IMR-90 (cell line): ENCODE results near the gene CRTAC1. TPM values are rescaled to one million over a fixed set of nuclear protein-coding genes. Genes with fewer than 3 reads are reported as not detected.

ENCODE experiments used
- ATAC-seq: fragments of 200-7000 bp; cut with Tn5 transposase; 2 replicates; pipeline ENCODE4 v1.9.1; 2020; ENCODE audit warnings: low read depth, mild to moderate bottlenecking, moderate library complexity
- BruUV-seq: library from RNA; stranded (reverse); fragments of 400-500 nt; replicated peaks from 2 replicates; lab custom pipeline; 2021; lab: Mats Ljungman, UMichigan
- CTCF ChIA-PET: fragments of 300-600 bp; formaldehyde crosslinking; extraction: SDS; loops from one replicate; lab custom pipeline; 2021; ENCODE audit warnings: antibody characterized with exemption; lab: Yijun Ruan, JAX
- POLR2A ChIA-PET: fragments of 300-600 bp; sonication (Branson Sonifier 250); formaldehyde crosslinking; loops from one replicate; lab custom pipeline; 2022; ENCODE audit warnings: antibody characterized with exemption; ENCODE audit not compliant: unreplicated experiment; lab: Charles Lee
- DNase-seq: peaks from one replicate; pipeline ENCODE4 v3.0.0; 2013
- H2AFZ ChIP-seq: replicated peaks from 2 replicates; pipeline ENCODE3; 2013; ENCODE audit warnings: low read length, mild to moderate bottlenecking; ENCODE audit not compliant: poor library complexity
- H2AK5ac ChIP-seq: 2 replicates; pipeline ENCODE4 v1.6.1; 2013; ENCODE audit warnings: low read depth, low read length, inconsistent platforms
- H2AK9ac ChIP-seq: replicated peaks from 2 replicates; pipeline ENCODE3; 2013; ENCODE audit warnings: mild to moderate bottlenecking, low read depth, low read length, moderate library complexity; ENCODE audit not compliant: poor library complexity
- H2BK120ac ChIP-seq: 2 replicates; pipeline ENCODE4 v1.6.1; 2013; ENCODE audit warnings: low read depth, low read length, inconsistent platforms
- H2BK15ac ChIP-seq: 3 replicates; pipeline ENCODE4 v1.6.1; 2013; ENCODE audit warnings: low read depth, low read length, inconsistent platforms
- H2BK20ac ChIP-seq: 2 replicates; pipeline ENCODE4 v1.6.1; 2013; ENCODE audit warnings: low read depth, mild to moderate bottlenecking, inconsistent platforms, low read length, moderate library complexity
- H2BK5ac ChIP-seq: 2 replicates; pipeline ENCODE4 v1.6.1; 2013; ENCODE audit warnings: mild to moderate bottlenecking, low read depth, low read length, inconsistent platforms; ENCODE audit not compliant: poor library complexity, severe bottlenecking
- H3K14ac ChIP-seq: replicated peaks from 2 replicates; pipeline ENCODE4 v1.6.1; 2013; ENCODE audit warnings: low read depth, low read length, inconsistent platforms
- H3K18ac ChIP-seq: 2 replicates; pipeline ENCODE4 v1.6.1; 2013; ENCODE audit warnings: low read depth, low read length, control low read depth
- H3K23ac ChIP-seq: 2 replicates; pipeline ENCODE4 v1.6.1; 2013; ENCODE audit warnings: low read depth, low read length, inconsistent platforms
- H3K27ac ChIP-seq: 2 replicates; pipeline ENCODE4 v1.5.1; 2013; ENCODE audit warnings: mild to moderate bottlenecking, control low read depth, low read length; ENCODE audit not compliant: insufficient read depth
- H3K27me3 ChIP-seq: 2 replicates; pipeline ENCODE4 v1.6.1; 2013; ENCODE audit warnings: low read length; ENCODE audit not compliant: control insufficient read depth, insufficient read depth
- H3K36me3 ChIP-seq: 2 replicates; pipeline ENCODE4 v1.6.1; 2013; ENCODE audit warnings: low read length, mixed read lengths; ENCODE audit not compliant: control insufficient read depth, insufficient read depth
- H3K4ac ChIP-seq: 2 replicates; pipeline ENCODE4 v1.6.1; 2013; ENCODE audit warnings: low read depth, low read length, inconsistent platforms
- H3K4me1 ChIP-seq: 2 replicates; pipeline ENCODE4 v1.6.1; 2013; ENCODE audit warnings: low read length, mixed read lengths; ENCODE audit not compliant: control insufficient read depth, insufficient read depth
- H3K4me2 ChIP-seq: 2 replicates; pipeline ENCODE4 v1.6.1; 2013; ENCODE audit warnings: low read depth, mild to moderate bottlenecking, control low read depth, low read length, moderate library complexity
- H3K4me3 ChIP-seq: 2 replicates; pipeline ENCODE4 v1.5.1; 2013; ENCODE audit warnings: low read depth, mild to moderate bottlenecking, control low read depth, low read length, moderate library complexity; ENCODE audit not compliant: insufficient read depth
- H3K56ac ChIP-seq: 2 replicates; pipeline ENCODE4 v1.6.1; 2013; ENCODE audit warnings: low read length, inconsistent platforms; ENCODE audit not compliant: insufficient read depth; ENCODE audit errors: extremely low read depth
- H3K79me1 ChIP-seq, 2 experiments: 2 replicates each; pipeline ENCODE4 v1.6.1; 2013; ENCODE audit warnings: low read length in 2 of 2, inconsistent platforms in 1 of 2, low read depth in 1 of 2
- H3K9ac ChIP-seq: 2 replicates; pipeline ENCODE4 v1.6.1; 2013; ENCODE audit warnings: low read depth, low read length, control low read depth
- H3K9me1 ChIP-seq: 2 replicates; pipeline ENCODE4 v1.6.1; 2013; ENCODE audit warnings: low read length, inconsistent platforms; ENCODE audit not compliant: insufficient read depth
- H3K9me3 ChIP-seq: 2 replicates; pipeline ENCODE4 v1.6.1; 2013; ENCODE audit warnings: low read length; ENCODE audit not compliant: control insufficient read depth, insufficient read depth
- H4K20me1 ChIP-seq: 2 replicates; pipeline ENCODE4 v1.6.1; 2013; ENCODE audit warnings: low read length, inconsistent platforms; ENCODE audit not compliant: insufficient read depth
- H4K5ac ChIP-seq: 2 replicates; pipeline ENCODE4 v1.6.1; 2013; ENCODE audit warnings: mild to moderate bottlenecking, low read depth, low read length, control low read depth
- H4K8ac ChIP-seq, 2 experiments: 2 replicates each; pipeline ENCODE4 v1.6.1; 2013; ENCODE audit warnings: low read depth in 2 of 2, low read length in 2 of 2, control low read depth in 1 of 2, inconsistent platforms in 1 of 2
- H4K91ac ChIP-seq: 2 replicates; pipeline ENCODE4 v1.6.1; 2013; ENCODE audit warnings: low read depth, low read length, inconsistent platforms; ENCODE audit not compliant: insufficient read depth
- MAZ ChIP-seq: IDR thresholded peaks from 2 replicates; pipeline ENCODE4 v1.6.1; 2012; ENCODE audit warnings: low read depth, mild to moderate bottlenecking, low read length, improper control_type of control experiment, moderate library complexity, borderline replicate concordance
- MXI1 ChIP-seq: IDR thresholded peaks from 2 replicates; pipeline ENCODE4 v1.6.1; 2012; ENCODE audit warnings: low read depth, mild to moderate bottlenecking, low read length, moderate library complexity, borderline replicate concordance
- RCOR1 ChIP-seq: IDR thresholded peaks from 2 replicates; pipeline ENCODE4 v1.6.1; 2012; ENCODE audit warnings: mild to moderate bottlenecking, low read length, improper control_type of control experiment; ENCODE audit not compliant: insufficient replicate concordance
- SMC3 ChIP-seq: fragments of 150-350 bp; IDR thresholded peaks from 2 replicates; pipeline ENCODE4 v1.6.1; 2016; ENCODE audit warnings: low read depth, mild to moderate bottlenecking, antibody characterized with exemption, low read length, moderate library complexity
- USF2 ChIP-seq: fragments of 150-350 bp; IDR thresholded peaks from 2 replicates; pipeline ENCODE4 v1.6.1; 2017; ENCODE audit warnings: mild to moderate bottlenecking, antibody characterized with exemption, low read length, low read depth
- WGBS, 2 experiments: methylation state at CpG; one replicate each; pipeline versions ENCODE4 v1.1.5 to v1.1.7; 2013; ENCODE audit warnings: missing lambda C conversion rate in 2 of 2; ENCODE audit not compliant: insufficient read length in 1 of 2; ENCODE audit errors: extremely low coverage in 2 of 2; 5-methylcytosine and 5-hydroxymethylcytosine counted together
- dilution Hi-C: fragments of 300-500 bp; cut with HindIII; formaldehyde crosslinking; loops from one replicate; pipeline ENCODE4 v1.14.3; 2018; ENCODE audit warnings: low sequenced_read_pairs; ENCODE audit not compliant: unreplicated experiment
- in situ Hi-C: fragments of 300-500 bp; cut with MboI; formaldehyde crosslinking; loops from 3 replicates; pipeline ENCODE4 v1.14.3; 2019; ENCODE audit warnings: low sequenced_read_pairs, inconsistent platforms, mixed read lengths
- intact Hi-C: fragments of 100-400 bp; cut with micrococcal nuclease; formaldehyde crosslinking; loops from 2 replicates; pipeline ENCODE4 v1.10.0; 2022
- polyA plus RNA-seq, 3 experiments: library from polyadenylated mRNA; depleted of rRNA; stranded (reverse); fragments of >200 nt; gene quantifications; 2 replicates each; pipeline ENCODE4 v1.2.3, GENCODE V29; 2012; ENCODE audit warnings: low replicate concordance in 1 of 3
- total RNA-seq: library from RNA; depleted of rRNA; stranded (reverse); fragments of >200 nt; gene quantifications from 2 replicates; pipeline ENCODE4 v1.2.3, GENCODE V29; 2012
- TF ChIP-seq, protein P1 (sequence below): fragments of 150-350 bp; IDR thresholded peaks from 2 replicates; pipeline ENCODE4 v1.6.1; 2016; ENCODE audit warnings: low read depth, mild to moderate bottlenecking, low read length, moderate library complexity, borderline replicate concordance

Gene CRTAC1
- total and polyA plus RNA-seq, 2 of the 4 experiments (the other 2 are of a cell fraction): not detected

GRCh38 chr10:97866524-97867219, 163.7 kb downstream of the CRTAC1 start:
- no peak overlapping the region for H2AFZ ChIP-seq
- H2BK5ac ChIP-seq: no peak overlapping the region
- no peak overlapping the region for H4K91ac ChIP-seq
- H4K5ac ChIP-seq: no peak overlapping the region
- H3K79me1 ChIP-seq: no peaks in the 10 kb centered on the region
- H2BK120ac ChIP-seq: no peak overlapping the region
- no TSS peak for BruUV-seq
- no peak overlapping the region for H3K18ac ChIP-seq
- H2BK15ac ChIP-seq: no peak overlapping the region
- H3K23ac ChIP-seq: no peak overlapping the region
- POLR2A ChIA-PET: no interaction called here
- ATAC-seq: no peak
- H3K9me1 ChIP-seq: no peaks in the 10 kb centered on the region
- H4K20me1 ChIP-seq: no peaks in the 10 kb centered on the region
- H3K27ac ChIP-seq: no peak overlapping the region
- H3K4me2 ChIP-seq: no peak overlapping the region
- no peaks in the 10 kb centered on the region for H3K36me3 ChIP-seq
- TF ChIP-seq RCOR1 (no peak), USF2 (no peak), SMC3 (no peak), MAZ (no peak), MXI1 (no peak)
- TF ChIP-seq, protein P1, sequence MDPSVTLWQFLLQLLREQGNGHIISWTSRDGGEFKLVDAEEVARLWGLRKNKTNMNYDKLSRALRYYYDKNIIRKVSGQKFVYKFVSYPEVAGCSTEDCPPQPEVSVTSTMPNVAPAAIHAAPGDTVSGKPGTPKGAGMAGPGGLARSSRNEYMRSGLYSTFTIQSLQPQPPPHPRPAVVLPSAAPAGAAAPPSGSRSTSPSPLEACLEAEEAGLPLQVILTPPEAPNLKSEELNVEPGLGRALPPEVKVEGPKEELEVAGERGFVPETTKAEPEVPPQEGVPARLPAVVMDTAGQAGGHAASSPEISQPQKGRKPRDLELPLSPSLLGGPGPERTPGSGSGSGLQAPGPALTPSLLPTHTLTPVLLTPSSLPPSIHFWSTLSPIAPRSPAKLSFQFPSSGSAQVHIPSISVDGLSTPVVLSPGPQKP: no peak
- peaks cover 44% of the 10 kb centered on the region for H3K27me3 ChIP-seq
- H4K8ac ChIP-seq: no peak overlapping the region
- intact Hi-C loops: no loop called here
- H2AK9ac ChIP-seq: no peak overlapping the region
- H3K9me3 ChIP-seq: no peaks in the 10 kb centered on the region
- H3K4me1 ChIP-seq: no peaks in the 10 kb centered on the region
- H3K9ac ChIP-seq: no peak overlapping the region
- H3K14ac ChIP-seq: no peak overlapping the region
- no peak for DNase-seq
- H3K4ac ChIP-seq: no peak overlapping the region
- H2AK5ac ChIP-seq: no peak overlapping the region
- no peak overlapping the region for H3K4me3 ChIP-seq
- CTCF ChIA-PET: no interaction called here
- no peak overlapping the region for H2BK20ac ChIP-seq
- dilution Hi-C loops: no loop called here
- H3K56ac ChIP-seq: no peak overlapping the region
- in situ Hi-C loops: no loop called here
- 87% methylated on average over 7 of the region's 10 CpGs; no CpG with 5 or more reads in 1 of the 2 experiments for WGBS, 2 experiments
